Measurements from ENCODE around the gene PTPMT1.
"Not testable (repeated sequence)": the region's sequence is repeated elsewhere in the genome, so short reads cannot be mapped to it uniquely, and the experiment has no call there.

The PTPMT1 gene

DNA sequence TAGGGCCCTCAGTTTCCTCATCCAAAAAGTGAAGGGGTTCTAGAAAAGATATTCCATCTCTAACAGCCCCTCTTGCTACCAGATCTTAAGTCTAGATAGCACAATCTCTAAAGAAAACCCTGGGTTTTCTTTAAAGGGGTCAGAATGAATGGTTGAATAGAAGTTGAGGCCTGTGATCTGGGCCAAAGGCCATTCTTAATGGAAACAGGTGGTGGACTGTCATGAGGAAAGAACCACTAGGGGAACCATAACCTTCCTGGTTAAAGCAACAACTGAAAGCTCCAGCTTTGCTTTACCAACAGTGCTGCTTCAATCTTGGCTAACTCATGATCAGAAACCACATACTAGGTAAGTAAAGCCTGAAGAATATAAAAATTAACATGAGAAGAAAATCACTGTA is 14.3 kb upstream of the PTPMT1 start:
- peak; percentile 64 for DNase-seq (ENCODE audit: low read depth)
- H3K4me3 ChIP-seq (ENCODE audit: low read depth, low read length), result peak overlapping the region; percentile 97
- TF ChIP-seq CTCF (conservative IDR thresholded peaks at IDR 0.05; ENCODE audit: low read depth, low read length), result peak; percentile 55

- DNase-seq (ENCODE audit: low read depth), result peak; percentile 63
- peak overlapping the region; percentile 97 for H3K4me3 ChIP-seq (ENCODE audit: low read depth, low read length)
- no peak for TF ChIP-seq CTCF (conservative IDR thresholded peaks at IDR 0.05; ENCODE audit: low read depth, low read length)
These were observed 13.3 kb upstream of the PTPMT1 start for GRCh38 chr11:47552056-47552565.

GRCh38 chr11:47552566-47553405 is 12.6 kb upstream of the PTPMT1 start, which contains the start of gene CELF1:
CELF1 (minus strand) TSS chr11:47553132; CDS start chr11:47499523, 53,609 bp downstream.
- peak; percentile 57 for TF ChIP-seq CTCF (conservative IDR thresholded peaks at IDR 0.05; ENCODE audit: low read depth, low read length)
- DNase-seq (ENCODE audit: low read depth), result peak; percentile 90
- H3K4me3 ChIP-seq (ENCODE audit: low read depth, low read length), result peak within 1 kb of the TSS; percentile 97

DNA sequence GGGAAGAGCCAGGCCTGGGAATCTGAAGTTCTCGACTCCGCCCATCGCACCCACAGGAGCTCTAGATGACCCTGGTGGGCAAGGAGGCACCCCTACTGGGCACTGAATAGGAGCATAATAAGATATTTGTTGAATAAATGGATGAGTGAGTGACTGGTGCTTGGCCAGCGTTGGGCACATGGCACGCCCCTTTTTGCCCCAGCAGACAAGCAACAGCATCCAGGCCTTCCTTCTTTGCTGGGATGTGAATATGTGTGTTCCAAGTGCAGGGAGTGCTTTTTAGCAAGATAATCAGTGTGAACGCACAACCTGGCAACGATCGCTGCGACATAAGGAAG is 12.0 kb upstream of the PTPMT1 start:
- H3K4me3 ChIP-seq (ENCODE audit: low read depth, low read length), result peak overlapping the region; percentile 97
- DNase-seq (ENCODE audit: low read depth), result peak; percentile 31
- TF ChIP-seq CTCF (conservative IDR thresholded peaks at IDR 0.05; ENCODE audit: low read depth, low read length), result no peak

DNA sequence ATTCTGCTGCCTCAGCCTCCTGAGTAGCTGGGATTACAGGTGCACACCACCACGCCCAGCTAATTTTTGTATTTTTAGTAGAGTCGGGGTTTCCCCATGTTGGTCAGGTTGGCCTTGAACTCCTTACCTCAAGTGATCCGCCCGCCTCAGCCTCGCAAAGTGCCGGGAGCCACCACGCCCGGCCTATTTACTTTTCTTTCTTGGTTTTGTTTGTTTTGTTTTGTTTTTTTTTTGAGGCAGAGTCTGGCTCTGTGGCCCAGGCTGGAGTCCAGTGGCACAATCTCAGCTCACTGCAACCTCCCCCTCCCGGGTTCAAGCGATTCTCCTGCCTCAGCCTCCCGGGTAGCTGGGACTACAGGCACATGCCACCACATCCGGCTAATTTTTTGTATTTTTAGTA is 8.4 kb upstream of the PTPMT1 start:
- not testable (repeated sequence) for DNase-seq (ENCODE audit: low read depth); H3K4me3 ChIP-seq (ENCODE audit: low read depth, low read length)

GRCh38 chr11:47558695-47559094 is 6.7 kb upstream of the PTPMT1 start:
- no peak for DNase-seq (ENCODE audit: low read depth)
- no peak overlapping the region for H3K4me3 ChIP-seq (ENCODE audit: low read depth, low read length)
- no peak for TF ChIP-seq CTCF (conservative IDR thresholded peaks at IDR 0.05; ENCODE audit: low read depth, low read length)

DNA sequence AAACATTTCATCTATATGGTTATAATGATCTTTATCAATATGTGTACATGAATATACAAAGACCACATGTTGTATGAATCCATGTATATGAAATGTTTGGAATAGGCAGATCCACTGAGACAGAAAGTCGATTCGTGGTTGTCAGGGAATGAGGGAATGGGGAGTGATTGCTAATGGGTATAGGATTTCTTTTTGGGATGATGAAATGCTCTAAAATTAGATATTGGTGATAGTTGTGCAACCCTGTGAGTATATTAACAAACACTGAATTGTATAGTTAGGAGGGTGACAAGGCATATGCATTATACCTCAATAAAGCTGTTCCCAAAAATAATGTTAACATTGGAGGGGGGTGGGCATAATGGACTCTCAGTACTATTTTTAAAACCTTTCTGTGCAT is 5.0 kb upstream of the PTPMT1 start:
- TF ChIP-seq CTCF (conservative IDR thresholded peaks at IDR 0.05; ENCODE audit: low read depth, low read length), result no peak
- peak; percentile 30 for DNase-seq (ENCODE audit: low read depth)
- no peak overlapping the region for H3K4me3 ChIP-seq (ENCODE audit: low read depth, low read length)

GRCh38 chr11:47562393-47562792 is 3.0 kb upstream of the PTPMT1 start:
- DNase-seq (ENCODE audit: low read depth); H3K4me3 ChIP-seq (ENCODE audit: low read depth, low read length): not testable (repeated sequence)

DNA sequence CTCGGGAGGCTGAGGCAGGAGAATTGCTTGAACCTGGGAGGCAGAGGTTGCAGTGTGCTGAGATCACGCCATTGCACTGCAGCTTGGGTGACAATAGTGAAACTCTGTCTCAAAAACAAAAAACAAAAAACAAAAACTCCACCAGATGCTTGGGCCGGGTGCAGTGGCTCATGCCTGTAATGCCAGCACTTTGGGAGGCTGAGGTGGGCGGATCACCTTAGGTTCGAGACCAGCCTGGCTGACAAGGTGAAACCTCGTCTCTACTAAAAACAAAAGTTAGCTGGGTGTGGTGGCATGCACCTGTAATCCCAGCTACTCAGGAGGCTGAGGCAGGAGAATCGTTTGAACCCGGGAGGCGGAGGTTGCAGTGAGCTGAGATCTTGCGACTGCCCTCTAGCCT is 1.0 kb upstream of the PTPMT1 start:
- H3K4me3 ChIP-seq (ENCODE audit: low read depth, low read length); DNase-seq (ENCODE audit: low read depth): not testable (repeated sequence)

All from choroid plexus epithelial cell (primary cell).